Transverse colon (tissue), 4 donors: ENCODE data around the gene GDPD3.

Experiments
- EP300 ChIP-seq: sonication (generic); formaldehyde crosslinking; IDR thresholded peaks from one replicate; pipeline ENCODE4 v1.6.1; 2017; ENCODE audit warnings: antibody characterized with exemption, low read depth
- POLR2A ChIP-seq: fragments of 450-650 bp; IDR thresholded peaks from one replicate; pipeline ENCODE4 v1.6.1; 2016; ENCODE audit warnings: antibody characterized with exemption, mild to moderate bottlenecking, moderate library complexity
- POLR2AphosphoS5 ChIP-seq, 3 donors: sonication (generic); formaldehyde crosslinking; IDR thresholded peaks; one replicate each; pipeline ENCODE4 v1.6.1; 2016; ENCODE audit warnings: antibody characterized with exemption in 3 of 3
- TF ChIP-seq, protein P1 (sequence below), 5 experiments: fragments of 200-600 bp in 3 of 5; fragments of 450-650 bp in 2 of 5; sonication (generic) in 3 of 5; IDR thresholded peaks; 1 replicate in 2 of 5; 2 replicates in 3 of 5; pipeline ENCODE4 v1.5.1; 2016 to 2017; ENCODE audit warnings: antibody characterized with exemption in 5 of 5, inconsistent platforms in 3 of 5, mild to moderate bottlenecking in 2 of 5, moderate library complexity in 1 of 5

DNA sequence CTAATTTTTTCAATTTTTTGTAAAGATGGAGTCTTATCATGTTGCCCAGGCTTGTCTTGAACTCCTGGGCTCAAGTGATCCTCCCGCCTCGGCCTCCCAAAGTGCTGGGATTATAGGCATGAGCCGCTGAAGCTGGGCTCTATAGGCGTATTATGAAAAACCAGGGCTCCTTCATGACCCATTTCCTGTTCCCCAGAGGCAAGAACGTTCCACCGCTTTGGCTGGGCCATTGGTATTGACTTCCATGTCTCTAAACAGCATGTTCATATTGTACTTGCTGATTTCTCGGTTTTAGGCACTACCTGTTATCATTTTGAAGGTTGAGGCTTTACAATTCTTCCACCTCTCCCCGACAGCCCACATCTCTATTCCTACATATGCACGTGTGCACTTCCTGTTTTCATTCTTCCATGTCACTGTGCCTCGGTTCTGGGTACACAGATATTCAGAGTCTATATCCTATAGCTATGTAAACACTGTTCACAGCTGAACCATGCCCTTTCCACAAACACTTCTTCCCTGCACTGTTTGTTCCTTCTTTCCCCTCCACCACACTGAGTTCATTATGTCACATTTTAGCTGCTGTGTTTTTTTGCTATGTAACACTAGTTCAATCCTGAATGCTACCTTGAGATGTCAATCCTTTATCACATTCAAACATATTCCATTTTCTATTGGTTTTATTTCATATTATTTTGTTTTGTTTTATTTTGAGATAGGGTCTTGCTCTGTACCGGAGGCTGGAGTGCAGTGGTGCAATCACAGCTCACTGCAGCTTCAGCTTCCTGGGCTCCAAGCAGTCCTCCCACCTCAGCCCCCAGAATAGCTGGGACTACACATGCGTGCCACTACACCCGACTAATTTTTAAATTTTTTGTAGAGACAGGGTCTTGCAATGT lies 26.5 kb upstream of the GDPD3 start:
- TF ChIP-seq, protein P1, sequence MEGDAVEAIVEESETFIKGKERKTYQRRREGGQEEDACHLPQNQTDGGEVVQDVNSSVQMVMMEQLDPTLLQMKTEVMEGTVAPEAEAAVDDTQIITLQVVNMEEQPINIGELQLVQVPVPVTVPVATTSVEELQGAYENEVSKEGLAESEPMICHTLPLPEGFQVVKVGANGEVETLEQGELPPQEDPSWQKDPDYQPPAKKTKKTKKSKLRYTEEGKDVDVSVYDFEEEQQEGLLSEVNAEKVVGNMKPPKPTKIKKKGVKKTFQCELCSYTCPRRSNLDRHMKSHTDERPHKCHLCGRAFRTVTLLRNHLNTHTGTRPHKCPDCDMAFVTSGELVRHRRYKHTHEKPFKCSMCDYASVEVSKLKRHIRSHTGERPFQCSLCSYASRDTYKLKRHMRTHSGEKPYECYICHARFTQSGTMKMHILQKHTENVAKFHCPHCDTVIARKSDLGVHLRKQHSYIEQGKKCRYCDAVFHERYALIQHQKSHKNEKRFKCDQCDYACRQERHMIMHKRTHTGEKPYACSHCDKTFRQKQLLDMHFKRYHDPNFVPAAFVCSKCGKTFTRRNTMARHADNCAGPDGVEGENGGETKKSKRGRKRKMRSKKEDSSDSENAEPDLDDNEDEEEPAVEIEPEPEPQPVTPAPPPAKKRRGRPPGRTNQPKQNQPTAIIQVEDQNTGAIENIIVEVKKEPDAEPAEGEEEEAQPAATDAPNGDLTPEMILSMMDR (IDR thresholded peaks at IDR 0.05) = no peak
- peak in 2 of 3 donors; percentile 12 to 38 for TF ChIP-seq POLR2AphosphoS5 (IDR thresholded peaks at IDR 0.05)
- no peak for TF ChIP-seq POLR2A
- TF ChIP-seq EP300 = no peak
